ENCODE data around the gene ROR2.
"Not testable (repeated sequence)": the region's sequence is repeated elsewhere in the genome, so short reads cannot be mapped to it uniquely, and the experiment has no call there.

Gene ROR2

GRCh38 chr9:91644433-91644832 lies 305.6 kb downstream of the ROR2 start:
- WGBS (ENCODE audit: insufficient coverage, insufficient read length), result no CpG with 5 or more reads among the region's 3 CpGs
- H3K4me3 ChIP-seq (ENCODE audit: low read length), result no peak overlapping the region
- no peak overlapping the region for H3K27ac ChIP-seq (ENCODE audit: low read length)
- no peaks in the 10 kb centered on the region for H3K36me3 ChIP-seq (ENCODE audit: control insufficient read depth, insufficient read depth, low read length)
- no peaks in the 10 kb centered on the region for H3K9me3 ChIP-seq (ENCODE audit: control insufficient read depth, insufficient read depth, low read length)
- DNase-seq (ENCODE audit: low read depth, low spot score), result no peak
- H3K4me1 ChIP-seq (ENCODE audit: control insufficient read depth, insufficient read depth, low read length), result no peaks in the 10 kb centered on the region
- no peaks in the 10 kb centered on the region for H3K27me3 ChIP-seq (ENCODE audit: control insufficient read depth, insufficient read depth, low read length)

DNA sequence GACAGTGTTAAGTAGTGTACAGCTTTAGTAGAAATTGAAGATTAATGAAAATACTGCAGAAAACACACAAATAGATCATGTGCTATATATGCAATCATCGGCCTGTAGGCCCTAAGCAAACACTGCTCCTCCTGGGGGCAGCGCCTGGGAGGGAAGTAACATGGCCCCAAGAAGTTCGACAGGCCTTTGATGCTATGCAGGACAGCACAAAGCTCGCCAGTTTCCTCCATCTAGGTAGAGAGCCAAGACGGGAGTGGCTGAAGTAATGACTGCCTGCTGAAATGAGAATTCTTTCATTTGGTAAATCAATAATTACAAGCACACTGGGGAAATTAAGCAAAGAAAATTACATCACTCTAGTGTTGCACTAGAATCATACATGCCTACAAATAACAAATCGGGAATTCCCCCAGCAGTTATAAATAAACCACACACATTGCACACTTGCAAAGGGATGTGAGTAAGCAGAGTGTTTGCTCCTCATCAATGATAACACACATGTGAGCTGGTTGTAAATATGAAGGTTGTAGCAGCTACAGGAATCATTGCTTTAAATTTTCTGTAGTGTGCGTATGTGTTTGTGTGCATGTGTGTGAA lies 306.4 kb downstream of the ROR2 start:
- H3K27ac ChIP-seq (ENCODE audit: low read length), result no peak overlapping the region
- no peaks in the 10 kb centered on the region for H3K36me3 ChIP-seq (ENCODE audit: control insufficient read depth, insufficient read depth, low read length)
- WGBS (ENCODE audit: insufficient coverage, insufficient read length), result no CpG with 5 or more reads among the region's 7 CpGs
- no peaks in the 10 kb centered on the region for H3K27me3 ChIP-seq (ENCODE audit: control insufficient read depth, insufficient read depth, low read length)
- no peak for DNase-seq (ENCODE audit: low read depth, low spot score)
- H3K9me3 ChIP-seq (ENCODE audit: control insufficient read depth, insufficient read depth, low read length), result no peaks in the 10 kb centered on the region
- no peaks in the 10 kb centered on the region for H3K4me1 ChIP-seq (ENCODE audit: control insufficient read depth, insufficient read depth, low read length)
- no peak overlapping the region for H3K4me3 ChIP-seq (ENCODE audit: low read length)

- Histone ChIP-seq H3K9me3 (ENCODE audit: control insufficient read depth, insufficient read depth, low read length) (no peaks in the 10 kb centered on the region), H3K36me3 (ENCODE audit: control insufficient read depth, insufficient read depth, low read length) (no peaks in the 10 kb centered on the region), H3K27ac (ENCODE audit: low read length) (no peak overlapping the region), H3K4me1 (ENCODE audit: control insufficient read depth, insufficient read depth, low read length) (no peaks in the 10 kb centered on the region), H3K4me3 (ENCODE audit: low read length) (no peak overlapping the region), H3K27me3 (ENCODE audit: control insufficient read depth, insufficient read depth, low read length) (no peaks in the 10 kb centered on the region)
- no CpG with 5 or more reads among the region's 5 CpGs for WGBS (ENCODE audit: insufficient coverage, insufficient read length)
- DNase-seq (ENCODE audit: low read depth, low spot score), result no peak
These were observed 307.3 kb downstream of the ROR2 start for GRCh38 chr9:91642771-91643170.

DNA sequence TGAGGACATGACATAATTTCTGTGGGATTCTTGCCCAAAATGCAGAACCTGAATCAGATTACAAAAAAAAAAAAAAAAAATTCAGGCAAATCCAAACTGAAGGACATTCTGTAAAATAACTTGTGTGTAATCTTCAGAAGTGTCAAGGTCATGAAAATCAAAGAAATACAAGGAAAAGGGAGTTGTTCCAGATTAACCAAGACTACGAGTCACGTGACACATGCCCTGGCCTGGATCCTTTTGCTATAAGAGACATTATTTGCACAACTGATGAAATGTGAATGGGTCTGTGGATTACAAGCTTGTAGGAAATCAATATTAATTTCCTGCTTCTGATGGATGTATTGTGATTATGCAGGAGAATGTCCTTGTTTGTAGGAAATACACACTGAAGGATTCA lies 309.6 kb downstream of the ROR2 start:
- Histone ChIP-seq H3K9me3 (ENCODE audit: control insufficient read depth, insufficient read depth, low read length) (no peaks in the 10 kb centered on the region), H3K27ac (ENCODE audit: low read length) (no peak overlapping the region), H3K4me3 (ENCODE audit: low read length) (no peak overlapping the region), H3K4me1 (ENCODE audit: control insufficient read depth, insufficient read depth, low read length) (no peaks in the 10 kb centered on the region), H3K27me3 (ENCODE audit: control insufficient read depth, insufficient read depth, low read length) (no peaks in the 10 kb centered on the region), H3K36me3 (ENCODE audit: control insufficient read depth, insufficient read depth, low read length) (no peaks in the 10 kb centered on the region)
- WGBS (ENCODE audit: insufficient coverage, insufficient read length), result no CpG with 5 or more reads among the region's 2 CpGs
- DNase-seq (ENCODE audit: low read depth, low spot score), result no peak

DNA sequence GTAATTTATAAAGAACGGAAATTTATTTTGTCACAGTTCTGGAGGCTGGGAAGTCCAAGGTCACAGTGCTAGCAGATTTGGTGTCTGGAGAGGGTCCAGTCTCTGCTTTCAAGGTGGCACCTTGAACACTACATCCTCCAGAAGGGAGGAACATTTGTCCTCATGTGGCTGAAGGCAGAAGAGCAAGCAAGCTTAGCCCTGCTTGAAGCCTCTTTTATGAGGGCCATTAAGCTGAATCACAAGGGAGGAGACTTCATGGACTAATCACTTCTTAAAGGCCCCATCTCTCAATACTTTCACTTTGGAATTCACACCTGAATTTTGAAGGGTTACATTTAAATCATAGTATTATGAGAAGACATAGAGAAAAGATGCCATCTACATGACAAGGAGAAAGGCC lies 311.0 kb downstream of the ROR2 start:
- Histone ChIP-seq H3K27ac (ENCODE audit: low read length) (no peak overlapping the region), H3K4me1 (ENCODE audit: control insufficient read depth, insufficient read depth, low read length) (no peaks in the 10 kb centered on the region), H3K27me3 (ENCODE audit: control insufficient read depth, insufficient read depth, low read length) (no peaks in the 10 kb centered on the region), H3K4me3 (ENCODE audit: low read length) (no peak overlapping the region), H3K36me3 (ENCODE audit: control insufficient read depth, insufficient read depth, low read length) (no peaks in the 10 kb centered on the region), H3K9me3 (ENCODE audit: control insufficient read depth, insufficient read depth, low read length) (no peaks in the 10 kb centered on the region)
- DNase-seq (ENCODE audit: low read depth, low spot score), result no peak
- WGBS (ENCODE audit: insufficient coverage, insufficient read length), result no CpG with 5 or more reads among the region's 1 CpG

DNA sequence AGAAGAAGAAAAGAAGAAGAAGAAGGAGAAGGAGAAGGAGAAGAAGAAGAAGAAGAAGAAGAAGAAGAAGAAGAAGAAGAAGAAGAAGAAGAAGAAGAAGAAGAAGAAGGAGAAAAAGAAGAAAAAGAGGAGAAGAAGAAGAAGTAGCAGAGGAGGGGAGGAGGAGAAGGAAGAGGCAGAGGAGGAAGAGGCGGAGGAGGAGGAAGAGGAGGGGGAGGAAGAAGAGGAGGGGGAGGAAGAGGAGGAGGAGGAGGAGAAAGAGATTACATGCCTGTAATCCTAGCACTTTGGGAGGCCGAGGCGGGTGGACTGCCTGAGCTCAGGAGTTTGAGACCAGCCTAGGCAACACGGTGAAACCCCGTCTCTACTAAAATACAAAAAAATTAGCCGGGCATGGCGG lies 315.2 kb downstream of the ROR2 start:
- not testable (repeated sequence) for H3K27me3 ChIP-seq (ENCODE audit: control insufficient read depth, insufficient read depth, low read length); H3K4me3 ChIP-seq (ENCODE audit: low read length); H3K36me3 ChIP-seq (ENCODE audit: control insufficient read depth, insufficient read depth, low read length); H3K27ac ChIP-seq (ENCODE audit: low read length); H3K4me1 ChIP-seq (ENCODE audit: control insufficient read depth, insufficient read depth, low read length); H3K9me3 ChIP-seq (ENCODE audit: control insufficient read depth, insufficient read depth, low read length); DNase-seq (ENCODE audit: low read depth, low spot score)
- WGBS (ENCODE audit: insufficient coverage, insufficient read length), result no CpG with 5 or more reads among the region's 7 CpGs

DNA sequence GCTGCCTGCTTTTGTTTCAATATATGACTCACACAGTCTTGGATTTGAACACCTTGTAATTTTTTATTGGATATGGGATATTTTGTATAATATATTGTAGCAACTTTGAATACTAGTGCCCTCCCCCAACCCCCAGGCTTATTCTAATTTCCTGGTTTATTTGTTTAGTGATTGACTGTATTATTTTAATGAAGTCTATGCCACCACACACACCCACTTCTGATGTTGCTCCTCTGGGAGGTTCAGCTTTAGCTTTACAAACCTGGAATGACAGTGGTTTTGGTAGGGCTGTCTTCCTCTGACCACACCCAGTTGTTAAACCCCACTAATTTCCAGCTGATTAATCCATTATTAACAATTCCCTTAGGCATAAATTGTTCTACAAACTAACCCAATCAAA lies 320.3 kb downstream of the ROR2 start:
- no peak overlapping the region for H3K27ac ChIP-seq (ENCODE audit: low read length)
- H3K9me3 ChIP-seq (ENCODE audit: control insufficient read depth, insufficient read depth, low read length), result no peaks in the 10 kb centered on the region
- H3K4me3 ChIP-seq (ENCODE audit: low read length), result no peak overlapping the region
- H3K27me3 ChIP-seq (ENCODE audit: control insufficient read depth, insufficient read depth, low read length), result no peaks in the 10 kb centered on the region
- no peaks in the 10 kb centered on the region for H3K4me1 ChIP-seq (ENCODE audit: control insufficient read depth, insufficient read depth, low read length)
- H3K36me3 ChIP-seq (ENCODE audit: control insufficient read depth, insufficient read depth, low read length), result no peaks in the 10 kb centered on the region
- DNase-seq (ENCODE audit: low read depth, low spot score), result no peak

- no peak overlapping the region for H3K27ac ChIP-seq (ENCODE audit: low read length)
- no peaks in the 10 kb centered on the region for H3K9me3 ChIP-seq (ENCODE audit: control insufficient read depth, insufficient read depth, low read length)
- no CpG with 5 or more reads among the region's 1 CpG for WGBS (ENCODE audit: insufficient coverage, insufficient read length)
- H3K4me3 ChIP-seq (ENCODE audit: low read length), result no peak overlapping the region
- H3K36me3 ChIP-seq (ENCODE audit: control insufficient read depth, insufficient read depth, low read length), result no peaks in the 10 kb centered on the region
- no peaks in the 10 kb centered on the region for H3K27me3 ChIP-seq (ENCODE audit: control insufficient read depth, insufficient read depth, low read length)
- H3K4me1 ChIP-seq (ENCODE audit: control insufficient read depth, insufficient read depth, low read length), result no peaks in the 10 kb centered on the region
- DNase-seq (ENCODE audit: low read depth, low spot score), result no peak
These were observed 321.1 kb downstream of the ROR2 start for GRCh38 chr9:91628892-91629291.

GRCh38 chr9:91625331-91625730 lies 324.7 kb downstream of the ROR2 start:
- Histone ChIP-seq H3K36me3 (ENCODE audit: control insufficient read depth, insufficient read depth, low read length) (no peaks in the 10 kb centered on the region), H3K27me3 (ENCODE audit: control insufficient read depth, insufficient read depth, low read length) (no peaks in the 10 kb centered on the region), H3K4me1 (ENCODE audit: control insufficient read depth, insufficient read depth, low read length) (no peaks in the 10 kb centered on the region), H3K27ac (ENCODE audit: low read length) (no peak overlapping the region), H3K9me3 (ENCODE audit: control insufficient read depth, insufficient read depth, low read length) (no peaks in the 10 kb centered on the region), H3K4me3 (ENCODE audit: low read length) (no peak overlapping the region)
- no CpG with 5 or more reads among the region's 1 CpG for WGBS (ENCODE audit: insufficient coverage, insufficient read length)
- no peak for DNase-seq (ENCODE audit: low read depth, low spot score)

DNA sequence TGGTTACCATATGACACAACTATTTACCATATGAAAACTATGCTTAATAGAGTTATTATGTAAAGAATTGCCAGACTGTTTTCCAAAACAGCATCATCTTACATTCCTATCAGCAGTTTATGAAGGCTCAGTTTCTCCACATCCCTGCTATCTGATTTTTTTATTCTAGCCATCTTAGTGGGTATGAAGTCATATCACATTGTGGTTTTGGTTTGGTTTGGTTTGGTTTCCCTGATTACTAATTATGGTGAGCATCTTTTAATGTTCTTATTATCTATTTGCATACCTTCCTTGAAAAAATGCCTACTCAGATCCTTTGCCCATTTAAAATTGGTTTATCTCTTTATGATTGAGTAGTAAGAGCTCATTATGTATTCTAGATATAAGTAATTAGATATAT lies 327.0 kb downstream of the ROR2 start:
- H3K36me3 ChIP-seq (ENCODE audit: control insufficient read depth, insufficient read depth, low read length), result no peaks in the 10 kb centered on the region
- no peak overlapping the region for H3K27ac ChIP-seq (ENCODE audit: low read length)
- no peak overlapping the region for H3K4me3 ChIP-seq (ENCODE audit: low read length)
- no peaks in the 10 kb centered on the region for H3K27me3 ChIP-seq (ENCODE audit: control insufficient read depth, insufficient read depth, low read length)
- H3K4me1 ChIP-seq (ENCODE audit: control insufficient read depth, insufficient read depth, low read length), result no peaks in the 10 kb centered on the region
- H3K9me3 ChIP-seq (ENCODE audit: control insufficient read depth, insufficient read depth, low read length), result no peaks in the 10 kb centered on the region
- DNase-seq (ENCODE audit: low read depth, low spot score), result no peak

GRCh38 chr9:91622121-91622520 lies 327.9 kb downstream of the ROR2 start:
- H3K4me1 ChIP-seq (ENCODE audit: control insufficient read depth, insufficient read depth, low read length); H3K4me3 ChIP-seq (ENCODE audit: low read length); H3K9me3 ChIP-seq (ENCODE audit: control insufficient read depth, insufficient read depth, low read length); H3K27ac ChIP-seq (ENCODE audit: low read length); H3K27me3 ChIP-seq (ENCODE audit: control insufficient read depth, insufficient read depth, low read length); H3K36me3 ChIP-seq (ENCODE audit: control insufficient read depth, insufficient read depth, low read length); DNase-seq (ENCODE audit: low read depth, low spot score): not testable (repeated sequence)
- WGBS (ENCODE audit: insufficient coverage, insufficient read length), result 100% methylated on average over 1 of the region's 3 CpGs

Data from iPS DF 6.9 (cell line).